ENCODE results near the gene ETV7.

The ETV7 gene

GRCh38 chr6:36337814-36338213, 49.7 kb downstream of the ETV7 start:
- DNase-seq = no peak

DNA sequence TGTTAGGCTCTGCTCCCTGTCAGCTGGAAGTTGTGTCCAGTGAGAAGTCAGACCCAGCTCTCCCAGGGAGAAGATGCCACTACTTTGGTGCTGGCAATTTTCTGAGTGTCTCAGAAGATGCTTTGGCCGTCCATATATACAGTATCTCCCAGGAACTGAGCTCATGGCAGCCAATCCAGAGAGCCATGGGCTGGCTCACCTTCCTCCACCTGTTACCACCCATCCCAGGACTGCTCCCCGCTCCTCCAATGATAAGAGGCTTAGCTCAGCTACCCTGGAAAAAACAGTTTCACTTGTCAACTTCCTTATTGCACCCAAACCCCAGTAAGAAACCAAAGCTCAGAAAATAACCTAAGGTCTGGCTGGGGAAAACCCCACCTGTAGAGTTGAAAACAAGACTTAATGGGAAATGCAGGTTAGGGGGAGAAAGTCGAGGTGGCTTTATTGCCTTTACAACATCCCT, 50.7 kb downstream of the ETV7 start, which contains the start of gene BNIP5:
BNIP5 (minus strand) TSS at position 110 of the 463 bp plus-strand sequence. CDS start 6,198 bp downstream, outside the sequence.
- DNase-seq = no peak

DNA sequence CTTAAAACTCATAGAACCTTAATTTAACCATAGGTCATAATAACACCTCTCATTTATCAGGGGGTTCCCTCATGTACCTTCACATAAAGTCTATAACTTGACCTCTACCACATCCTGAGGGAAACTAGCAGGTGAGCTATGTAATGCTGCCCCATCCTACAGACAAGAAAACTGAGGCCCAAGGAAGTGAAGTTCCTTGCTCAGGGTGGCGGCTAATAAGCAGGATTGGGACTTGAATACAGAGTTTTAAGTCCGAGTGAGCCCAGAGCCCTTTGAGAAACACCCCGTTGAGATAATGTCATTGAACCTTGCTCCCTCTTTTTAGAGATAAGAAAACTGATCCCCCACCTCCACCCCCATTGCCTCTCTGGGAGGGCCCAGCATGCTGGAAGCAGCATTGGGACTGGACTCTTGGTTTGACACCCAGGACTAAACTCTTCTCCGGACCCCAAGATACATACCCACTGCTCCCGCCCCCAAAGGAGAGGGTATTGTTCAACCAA, 51.2 kb downstream of the ETV7 start:
- DNase-seq = no peak

DNA sequence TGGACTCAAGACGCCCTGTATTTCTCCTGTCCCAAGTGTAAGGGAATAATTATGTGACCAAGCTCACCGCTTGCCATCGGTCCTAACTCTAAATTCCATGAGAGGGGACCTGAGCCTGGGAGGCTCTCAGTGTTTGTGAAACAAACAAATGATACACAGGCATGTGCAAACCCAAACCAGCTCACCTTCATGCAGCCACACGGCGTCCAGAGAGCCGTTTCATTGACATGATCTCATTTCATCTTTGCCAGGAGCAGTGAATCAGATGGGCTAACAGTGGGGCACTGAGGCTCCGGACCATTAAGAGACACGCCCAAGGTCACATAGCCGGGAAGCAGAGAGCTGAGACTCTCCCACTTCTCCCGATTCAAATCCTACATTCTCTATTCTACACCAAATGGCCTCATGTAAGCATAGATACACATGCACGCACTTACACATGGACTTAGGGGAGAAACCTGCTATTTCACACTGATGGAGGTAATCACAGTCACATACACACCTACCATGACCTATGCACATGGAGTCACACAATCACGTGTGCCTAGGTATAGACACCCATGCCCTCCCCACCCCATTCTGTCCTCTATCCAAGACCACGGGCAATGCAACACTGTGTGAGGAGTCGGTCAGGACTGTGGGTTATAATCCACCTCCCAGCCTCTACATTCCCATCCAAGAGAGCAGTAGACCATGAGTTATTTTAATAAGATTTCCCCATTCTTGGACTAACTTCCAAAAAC, 51.8 kb downstream of the ETV7 start:
- DNase-seq = no peak

GRCh38 chr6:36334832-36335459, 52.5 kb downstream of the ETV7 start:
- DNase-seq = peak; percentile 75

DNA sequence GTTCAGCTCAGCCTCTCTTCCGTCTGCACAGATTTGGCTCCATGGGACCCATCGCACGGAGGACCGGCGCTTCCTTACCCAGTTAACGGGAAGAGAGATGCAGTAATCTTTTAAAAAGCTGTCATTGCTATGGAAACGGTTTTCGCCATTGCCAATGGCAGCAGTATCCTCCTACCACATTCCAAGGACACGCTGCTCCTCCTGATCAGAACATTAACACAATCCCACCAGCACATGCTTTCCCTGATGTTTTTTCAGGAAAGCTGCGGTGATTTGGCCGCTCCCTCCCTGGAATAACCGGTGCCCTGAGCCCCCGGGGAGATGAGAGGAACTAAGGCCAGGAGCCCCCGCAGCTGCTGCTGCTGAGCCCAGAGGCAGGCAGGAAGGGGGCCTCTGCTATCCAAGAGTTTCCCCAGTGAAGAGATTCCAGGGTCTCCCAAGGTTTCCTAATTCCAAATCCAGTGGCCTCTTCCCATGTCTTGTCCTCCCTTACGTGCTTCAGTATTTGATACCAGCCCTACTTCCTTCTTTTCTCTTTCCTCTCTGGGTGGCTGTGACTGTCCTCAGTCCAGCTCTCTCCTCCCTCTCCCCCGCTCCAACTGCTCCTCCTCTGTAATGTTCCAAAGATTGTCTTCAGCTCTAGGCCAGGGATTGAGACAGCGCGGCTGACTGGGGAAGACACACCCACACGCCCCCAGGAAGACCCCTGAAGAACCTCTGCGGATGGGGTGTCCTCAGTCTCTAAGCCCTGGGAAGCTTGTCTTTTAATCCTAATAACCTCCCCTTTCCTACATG, 53.3 kb downstream of the ETV7 start:
- DNase-seq = no peak

- no peak for DNase-seq
Observed at GRCh38 chr6:36333171-36333895, 54.1 kb downstream of the ETV7 start.

GRCh38 chr6:36331381-36331780, 56.1 kb downstream of the ETV7 start:
- no peak for DNase-seq

DNA sequence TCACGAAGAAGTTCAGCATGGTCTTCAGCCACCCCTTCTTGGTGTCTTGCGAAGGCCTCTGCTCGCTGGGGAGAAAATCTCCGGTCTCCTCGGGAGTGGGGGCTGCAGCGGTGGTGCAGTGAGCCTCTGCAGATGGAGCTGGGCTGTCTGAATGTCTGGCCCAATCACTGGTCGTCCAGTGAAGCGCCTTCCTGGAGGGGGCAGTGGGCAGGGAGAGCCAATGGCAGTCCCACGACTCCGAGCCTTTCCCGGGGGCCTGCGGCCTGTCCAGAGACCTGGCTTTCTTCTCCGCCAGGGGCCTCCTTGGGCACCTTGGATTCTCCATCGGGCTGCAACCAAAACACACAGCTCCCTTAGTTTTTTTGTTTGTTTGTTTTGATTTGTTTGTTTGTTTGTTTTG, 57.1 kb downstream of the ETV7 start:
- no peak for DNase-seq

- DNase-seq = no peak
Observed at GRCh38 chr6:36329798-36330291, 57.6 kb downstream of the ETV7 start.

DNA sequence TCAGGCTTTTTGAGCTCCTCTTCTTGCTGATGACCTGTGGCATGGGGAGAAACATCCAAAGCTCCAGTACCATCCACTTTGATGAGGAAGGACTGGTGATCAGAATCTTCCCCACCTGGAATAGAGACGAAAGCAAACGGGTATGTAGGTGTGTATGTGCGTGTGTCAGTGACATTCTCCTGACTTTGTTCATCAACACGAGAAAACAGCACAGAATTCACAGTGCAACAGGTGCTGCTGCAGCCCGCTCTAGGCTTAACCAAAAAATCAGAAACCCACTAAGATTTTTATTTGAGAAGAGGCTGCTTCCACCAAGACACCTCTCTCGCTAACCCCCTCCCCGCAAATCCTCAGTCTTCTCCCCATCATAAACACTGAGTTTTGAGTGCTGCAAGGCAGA, 58.9 kb downstream of the ETV7 start:
- DNase-seq = no peak

GRCh38 chr6:36327919-36328236, 59.6 kb downstream of the ETV7 start:
- no peak for DNase-seq

DNA sequence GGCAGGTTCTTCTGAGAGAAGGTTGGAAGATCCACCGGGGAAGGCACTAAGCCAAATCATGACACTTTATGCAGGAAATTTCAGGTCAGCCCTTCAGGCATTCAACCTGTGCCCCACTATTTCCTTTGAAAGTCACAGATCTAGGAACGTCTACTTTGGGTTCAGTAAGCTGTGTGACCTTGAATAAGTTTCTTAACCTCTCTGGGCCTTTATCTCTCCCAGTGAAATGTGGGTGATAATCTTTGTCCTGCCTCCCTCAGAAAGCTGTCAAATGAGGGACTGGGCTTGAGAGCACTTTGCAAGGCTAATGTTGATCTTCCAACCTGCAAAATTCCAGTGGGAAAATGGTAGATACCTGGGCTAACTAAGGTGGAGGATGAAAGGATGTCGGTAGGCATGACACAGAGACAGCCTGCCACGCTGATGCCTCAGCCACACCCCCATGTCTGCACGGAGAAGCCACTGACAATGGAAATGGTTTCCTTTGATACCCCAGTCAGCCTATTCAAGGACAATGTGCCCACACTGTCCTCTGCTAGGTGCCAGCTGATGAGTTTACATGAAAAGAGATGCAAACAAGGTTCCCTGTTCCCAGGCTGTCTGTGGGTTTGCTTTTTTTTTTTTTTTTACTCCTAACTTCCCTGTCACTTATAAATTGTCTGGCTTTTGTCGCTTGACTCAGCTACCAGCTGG, 60.1 kb downstream of the ETV7 start:
- DNase-seq = no peak

- DNase-seq = no peak
Observed at GRCh38 chr6:36326356-36326995, 61.0 kb downstream of the ETV7 start.

GRCh38 chr6:36324715-36325114, 62.8 kb downstream of the ETV7 start:
- no peak for DNase-seq

DNA sequence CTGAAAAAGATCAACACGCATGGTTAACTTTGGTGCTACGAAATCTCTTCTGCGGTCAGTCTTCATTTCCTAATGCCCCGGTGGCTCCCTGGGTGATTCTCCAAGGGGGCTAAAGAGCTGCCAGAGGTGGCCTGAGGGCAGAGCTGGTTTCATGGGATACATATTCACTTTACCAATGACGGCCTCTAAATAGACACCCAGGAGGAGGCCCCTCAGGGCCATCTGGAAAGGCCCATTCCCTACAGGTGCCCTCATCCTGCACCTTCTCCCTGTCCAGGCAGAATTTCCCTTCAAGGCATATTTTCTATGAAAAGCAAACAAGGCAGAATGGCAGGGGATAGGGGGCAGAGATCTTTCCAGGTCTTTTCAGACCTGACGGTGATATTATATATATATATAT, 63.3 kb downstream of the ETV7 start:
- DNase-seq = no peak

DNA sequence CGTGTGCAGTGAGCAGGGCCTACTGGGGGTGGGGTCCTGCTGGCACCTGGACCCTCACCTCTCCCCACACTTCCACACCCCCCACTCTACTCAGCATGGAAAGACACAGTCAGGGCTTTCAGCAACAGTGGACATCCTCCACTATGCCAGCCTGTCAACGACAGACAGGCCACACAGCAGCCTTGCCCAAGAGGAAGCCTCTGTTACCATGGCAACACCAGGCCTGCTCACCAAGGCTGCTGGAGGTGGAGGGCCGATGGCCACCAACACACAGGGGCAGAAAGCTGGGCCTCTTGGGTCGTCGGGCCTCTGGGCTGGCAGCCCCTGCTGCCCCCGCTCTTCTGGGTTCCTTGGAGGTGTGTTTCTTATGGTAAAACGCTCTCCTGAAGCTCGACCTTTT, 64.4 kb downstream of the ETV7 start:
- no peak for DNase-seq

GRCh38 chr6:36322591-36322990, 64.9 kb downstream of the ETV7 start:
- no peak for DNase-seq

DNA sequence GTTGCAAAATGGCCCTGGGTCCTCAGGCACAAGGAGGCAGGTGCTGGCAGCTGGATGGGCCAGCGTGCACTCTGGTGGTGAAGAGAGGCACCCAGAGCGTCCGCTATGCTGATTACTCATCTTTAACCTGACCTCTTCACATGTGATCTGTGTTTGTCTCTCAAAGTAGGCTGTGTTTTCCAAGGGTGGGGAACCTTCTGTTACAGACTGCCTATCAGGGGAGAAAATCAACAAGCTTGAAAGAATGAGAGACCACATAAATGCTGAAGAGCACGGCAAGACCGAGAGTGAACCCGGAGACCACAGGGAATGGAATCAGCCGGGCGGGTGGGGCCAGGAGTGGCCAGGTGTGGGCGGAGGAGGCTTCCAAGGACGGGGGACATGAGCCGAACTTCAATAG, 67.0 kb downstream of the ETV7 start:
- peak; percentile 83 for DNase-seq

DNA sequence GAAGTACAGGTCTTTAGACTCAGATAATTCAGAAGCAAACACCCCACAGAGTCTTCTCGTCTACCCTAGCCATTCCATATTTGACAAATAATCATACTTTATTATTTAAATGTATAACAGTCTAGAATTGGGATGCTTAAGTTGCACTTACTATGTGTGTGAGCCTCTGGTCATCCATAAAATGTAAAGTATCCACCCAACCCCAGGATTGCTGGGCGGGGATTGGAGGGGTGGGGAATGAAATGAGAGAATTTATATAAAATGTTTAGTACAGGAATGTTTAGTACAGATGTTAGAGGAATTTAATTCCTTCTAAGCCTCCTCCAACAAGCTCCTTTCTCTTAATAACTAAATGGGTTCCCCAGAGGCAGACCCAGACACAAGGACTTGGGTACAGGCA, 67.6 kb downstream of the ETV7 start:
- DNase-seq = no peak

GRCh38 chr6:36319436-36319762, 68.1 kb downstream of the ETV7 start:
- peak; percentile 97 for DNase-seq

Data from NCI-H510A (cell line).